ENCODE results near the gene TBL1XR1.

Gene TBL1XR1

DNA sequence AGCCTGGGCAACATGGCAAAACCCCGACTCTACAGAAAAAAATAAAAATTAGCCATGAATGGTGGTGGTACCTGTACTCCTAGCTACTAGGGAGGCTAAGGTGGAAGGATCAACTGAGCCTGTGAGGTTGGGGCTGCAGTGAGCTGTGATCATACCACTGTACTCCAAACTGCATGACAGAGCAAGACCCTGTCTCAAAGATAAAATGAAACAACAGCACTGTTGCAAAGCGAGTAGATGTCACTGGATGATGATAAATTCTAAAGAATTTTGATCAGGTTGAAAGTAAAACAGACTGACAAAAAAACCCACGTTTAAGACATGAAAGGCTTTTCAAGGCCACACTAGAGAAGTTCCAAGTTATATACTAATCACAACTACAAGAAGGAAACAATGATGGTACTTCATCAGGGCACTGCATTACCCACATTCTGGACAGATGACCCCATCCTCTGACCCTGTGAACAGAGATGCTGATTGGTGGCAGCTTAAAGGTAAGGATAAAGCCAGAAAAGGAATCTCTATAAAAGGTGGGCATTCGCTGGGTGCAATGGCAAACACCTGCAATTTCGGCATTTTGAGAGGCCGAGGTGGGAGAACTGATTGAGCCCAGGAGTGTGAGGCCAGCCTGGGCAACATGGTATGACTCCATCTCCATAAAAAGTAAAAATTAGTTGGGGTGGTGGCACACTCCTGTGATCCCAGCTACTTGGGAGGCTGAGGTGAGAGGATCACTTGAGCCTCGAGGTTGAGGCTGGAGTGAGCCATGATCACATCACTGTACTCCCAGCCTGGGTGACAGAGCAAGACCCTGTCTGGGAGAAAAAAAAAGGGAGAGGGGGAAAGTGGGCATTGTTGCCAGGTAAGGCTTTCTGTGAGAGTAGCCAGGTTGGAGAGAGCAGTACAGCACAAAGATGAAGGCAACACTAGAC lies 59.2 kb downstream of the TBL1XR1 start:
- no peak for DNase-seq

DNA sequence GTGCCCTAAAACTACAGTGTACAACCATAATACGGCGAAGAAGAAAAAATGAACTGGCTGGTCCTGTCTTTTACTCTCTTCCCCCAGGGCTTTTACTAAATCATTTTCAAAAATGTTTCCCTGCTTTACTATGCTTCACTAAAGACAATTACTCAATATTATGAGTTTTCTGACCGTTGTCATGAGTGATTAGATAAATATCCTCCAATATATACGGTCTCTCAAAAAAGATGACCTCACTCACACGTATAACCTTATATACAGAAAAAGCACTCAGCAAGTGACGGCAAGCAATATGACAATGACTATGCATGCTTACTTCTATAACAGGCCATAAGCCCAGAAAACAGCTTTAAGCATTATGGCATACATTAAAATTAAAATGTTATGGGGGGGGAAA lies 60.5 kb downstream of the TBL1XR1 start:
- DNase-seq, result no peak

DNA sequence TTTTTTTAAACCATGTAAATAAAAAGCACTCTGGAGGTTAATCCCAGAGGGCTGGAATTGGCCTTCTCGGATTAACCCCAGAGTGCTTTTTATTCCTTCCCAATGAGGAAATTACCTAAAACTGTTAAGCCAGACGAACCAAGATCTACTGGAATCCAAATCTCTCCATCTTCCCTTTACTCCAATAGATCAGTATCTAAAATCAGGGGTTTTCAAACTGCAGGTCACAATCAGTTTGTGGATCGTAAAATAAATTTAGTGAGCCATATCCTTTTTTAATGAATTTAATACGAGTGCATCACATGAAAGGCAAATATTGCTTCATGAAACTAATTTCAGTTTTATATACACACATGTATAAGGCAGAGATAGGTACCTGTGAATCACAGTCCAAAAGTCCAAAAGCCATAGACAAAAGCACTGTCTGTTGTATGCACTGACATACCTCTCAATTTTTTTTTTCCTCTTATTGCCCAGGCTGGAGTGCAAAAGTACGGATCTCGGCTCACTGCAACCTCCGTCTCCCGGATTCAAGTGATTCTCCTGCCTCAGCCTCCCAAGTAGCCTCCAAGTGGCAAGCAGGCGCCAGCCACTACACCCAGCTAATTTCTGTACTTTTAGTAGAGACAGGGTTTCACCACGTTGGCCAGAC lies 61.3 kb downstream of the TBL1XR1 start:
- DNase-seq, result no peak

DNA sequence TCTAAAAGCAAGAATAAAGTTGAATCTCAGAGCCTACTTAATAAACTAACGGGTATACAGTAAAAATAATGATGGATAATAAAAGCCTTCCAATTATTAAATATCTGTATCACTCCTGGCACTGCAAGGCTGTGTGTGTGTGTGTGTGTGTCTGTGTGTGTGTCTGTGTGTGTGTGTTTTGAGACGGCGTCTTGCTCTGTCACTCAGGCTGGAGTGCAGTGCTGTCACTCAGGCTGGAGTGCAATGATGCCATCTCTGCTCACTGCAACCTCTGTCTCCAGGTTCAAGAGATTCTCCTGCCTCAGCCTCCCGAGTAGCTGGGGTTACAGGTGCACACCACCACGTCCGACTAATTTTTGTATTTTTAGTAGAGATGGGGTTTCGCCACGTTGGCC lies 62.5 kb downstream of the TBL1XR1 start:
- DNase-seq, result no peak

DNA sequence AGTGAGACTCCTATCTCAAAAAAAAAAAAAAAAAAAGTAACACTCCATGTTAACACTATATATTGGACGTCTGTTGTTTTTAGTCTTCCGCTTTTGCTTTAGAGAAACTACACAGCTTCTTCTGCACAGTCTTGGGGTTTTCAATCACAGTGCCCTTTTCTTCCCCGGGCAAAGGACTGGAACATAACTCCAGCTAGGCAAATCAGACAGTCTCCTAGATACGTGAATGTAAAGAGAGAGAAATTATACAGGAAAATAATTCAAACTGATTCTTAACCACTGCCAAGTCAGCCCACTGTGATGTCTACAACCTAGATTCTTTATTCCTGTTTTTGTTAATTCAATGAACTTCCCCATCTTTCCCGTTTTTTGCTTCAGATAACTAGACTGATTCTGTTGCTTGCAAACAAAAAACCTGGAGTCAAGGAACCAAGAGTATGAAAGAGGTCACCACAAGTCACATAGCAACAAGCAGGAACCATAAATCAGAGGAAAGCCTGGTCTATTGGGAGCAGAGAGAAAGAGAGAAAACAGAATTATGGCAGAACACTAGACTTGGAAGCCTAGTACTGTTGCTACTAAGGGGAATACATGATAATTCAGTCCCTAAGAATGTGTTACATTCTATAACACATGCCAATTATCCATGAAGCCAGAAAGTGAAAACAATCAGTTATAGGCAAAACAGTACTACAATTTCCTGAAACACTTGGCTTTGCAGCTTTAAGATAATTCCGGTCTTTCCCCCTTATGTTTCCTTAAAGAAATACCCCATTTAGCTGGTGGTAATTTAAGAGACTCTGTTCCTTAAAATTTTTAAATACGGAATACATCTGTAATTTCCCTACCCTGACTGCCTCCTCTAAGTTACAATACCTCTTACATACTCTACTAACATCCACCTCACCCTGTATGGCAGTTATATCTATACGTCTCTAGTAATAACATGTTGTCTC lies 63.1 kb downstream of the TBL1XR1 start:
- no peak for DNase-seq

DNA sequence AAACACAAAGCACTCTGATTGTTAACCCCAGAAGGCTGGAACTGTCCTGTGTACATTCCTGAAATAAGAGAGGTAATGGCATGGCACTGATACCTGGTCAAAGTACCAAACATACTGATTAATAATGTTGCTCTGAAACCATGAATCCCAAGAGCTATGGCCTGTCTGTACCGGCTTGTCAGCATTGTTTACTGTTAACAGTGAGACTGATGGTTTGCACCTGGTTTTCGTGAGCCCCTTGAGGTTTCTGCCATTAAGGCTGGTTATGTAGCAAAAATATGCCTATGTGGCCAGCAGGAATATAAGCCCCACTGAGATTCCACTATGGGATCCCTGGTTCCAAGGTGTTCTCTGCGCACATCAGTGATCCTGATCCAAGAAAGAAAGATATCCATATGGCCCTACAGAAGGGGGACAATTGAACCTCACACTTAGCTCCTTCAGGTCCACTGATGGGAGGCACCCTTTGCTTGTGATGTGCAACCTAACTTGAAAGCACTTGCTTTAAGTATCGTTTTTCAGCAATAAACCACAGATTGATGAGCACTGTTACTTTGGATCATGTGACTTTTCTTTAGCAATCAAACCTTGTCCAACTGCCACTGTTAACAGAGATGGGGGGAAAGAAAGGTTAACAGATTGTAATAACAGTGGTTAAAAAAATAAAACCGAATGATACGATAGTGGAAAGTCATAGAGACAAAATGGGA lies 65.2 kb downstream of the TBL1XR1 start:
- DNase-seq, result no peak

DNA sequence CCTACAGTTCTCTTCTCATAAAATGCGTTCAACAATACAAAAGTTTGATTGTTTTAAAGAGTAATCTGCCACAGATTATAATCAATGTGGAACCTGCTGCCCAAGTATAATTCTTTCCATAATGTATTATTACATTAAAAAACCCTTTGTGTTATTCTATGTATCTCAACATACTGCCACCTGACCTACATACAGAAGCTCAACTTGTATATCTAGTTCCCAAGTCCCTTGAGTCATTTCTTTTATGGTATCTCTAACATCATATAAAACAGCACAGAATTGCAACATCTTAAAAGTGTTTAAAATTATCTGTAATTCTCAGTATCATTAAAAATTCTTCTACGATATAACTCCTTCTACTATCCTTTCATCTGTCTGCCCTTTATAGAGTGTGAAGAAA lies 70.3 kb downstream of the TBL1XR1 start:
- DNase-seq, result no peak

DNA sequence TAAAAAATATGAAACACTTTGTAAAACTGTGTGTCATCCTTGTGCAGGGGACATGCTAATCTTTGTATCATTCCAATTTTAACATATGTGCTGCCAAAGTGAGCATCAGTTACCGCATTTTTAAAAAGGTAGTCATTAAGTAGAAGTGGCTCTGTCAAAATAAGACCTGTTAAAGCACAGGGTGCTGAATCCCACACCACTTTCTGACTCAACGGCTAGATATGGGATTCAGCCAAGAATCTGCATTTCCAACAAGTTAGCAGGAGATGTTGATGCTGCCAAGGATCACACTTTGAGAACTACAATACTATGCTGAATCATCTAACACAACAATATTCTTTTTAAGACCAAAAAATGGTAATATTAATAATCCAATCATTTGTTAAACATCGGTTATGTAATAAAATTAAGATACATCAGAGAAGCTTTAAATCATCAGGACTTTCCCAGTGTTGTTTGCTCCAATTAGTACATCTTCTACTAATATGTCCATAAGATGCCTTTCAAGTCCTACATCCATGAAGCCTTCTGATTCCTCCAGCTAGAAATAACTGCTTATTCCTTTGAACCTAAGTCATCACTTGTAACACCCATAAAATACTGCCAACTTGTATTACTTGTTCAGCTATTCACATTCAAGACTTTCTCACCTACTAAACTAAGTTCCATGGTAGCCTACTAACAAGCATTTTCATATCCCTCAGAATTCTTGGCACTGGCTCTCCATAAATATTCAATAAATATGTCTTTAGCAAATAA lies 71.1 kb downstream of the TBL1XR1 start:
- DNase-seq, result no peak

DNA sequence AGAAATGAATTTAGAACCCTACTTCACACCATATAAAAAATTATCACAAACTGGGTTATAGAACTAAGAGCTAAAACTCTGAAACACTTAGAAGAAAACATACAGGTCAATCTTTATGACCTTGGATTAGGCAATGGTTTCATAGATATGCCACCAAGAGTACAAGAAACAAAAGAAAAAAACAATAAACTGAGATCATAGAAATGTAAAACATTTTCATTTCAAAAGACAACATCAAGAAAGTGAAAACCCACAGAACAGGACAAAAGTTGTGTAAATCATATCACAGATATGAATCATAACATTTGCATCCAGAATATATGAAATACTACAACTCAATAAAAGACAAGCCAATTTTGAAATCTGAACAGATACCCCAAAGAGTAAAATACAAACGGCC lies 72.4 kb downstream of the TBL1XR1 start:
- no peak for DNase-seq

DNA sequence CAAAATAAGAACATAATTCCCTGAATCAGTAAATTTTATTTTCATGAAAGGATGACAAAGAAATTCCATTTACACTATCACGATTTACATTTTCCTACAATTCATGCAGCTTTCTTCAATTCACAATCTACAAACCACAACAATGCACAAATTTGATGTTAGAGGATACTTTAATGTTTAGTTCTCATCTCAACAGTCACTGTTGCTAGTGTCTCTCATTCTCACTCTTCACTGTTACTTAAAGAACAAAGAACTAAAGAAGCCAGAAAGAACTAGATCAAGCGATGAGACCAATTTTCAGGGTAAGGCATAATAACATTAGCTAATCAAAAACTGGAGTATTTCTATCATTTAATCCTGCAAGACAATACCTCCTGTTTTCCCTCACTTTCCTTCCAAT lies 73.5 kb downstream of the TBL1XR1 start:
- DNase-seq, result no peak

DNA sequence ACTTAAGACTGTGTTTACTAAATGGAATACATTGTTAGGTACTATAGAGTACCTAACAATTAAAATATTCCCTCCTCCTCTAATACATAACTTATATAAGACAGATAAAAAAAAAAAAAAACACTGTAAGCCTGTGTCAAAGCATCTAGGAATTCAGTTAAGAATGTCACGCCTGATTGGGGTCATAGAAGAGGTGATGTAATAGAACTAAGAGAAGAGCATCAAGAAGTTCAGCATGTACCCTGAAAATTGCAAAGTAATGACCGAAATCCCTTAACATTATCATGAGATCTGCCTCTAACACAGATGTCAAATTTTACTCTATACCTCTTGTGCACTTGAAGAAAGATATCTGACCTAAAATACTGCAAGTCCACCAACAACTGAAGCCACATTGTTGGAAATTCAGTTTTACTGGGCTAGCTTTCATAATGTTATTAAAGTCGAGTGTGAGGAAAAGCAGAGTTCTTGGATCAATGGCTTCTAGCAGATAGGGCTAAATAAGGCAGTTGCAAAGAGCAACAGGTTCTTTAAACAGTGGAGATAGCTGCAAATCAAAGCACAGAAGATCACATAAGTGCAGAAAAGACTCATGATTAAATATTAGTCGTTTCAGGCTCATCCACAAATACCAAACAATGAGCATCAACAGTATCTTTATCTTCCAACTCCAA lies 75.0 kb downstream of the TBL1XR1 start:
- DNase-seq, result no peak

DNA sequence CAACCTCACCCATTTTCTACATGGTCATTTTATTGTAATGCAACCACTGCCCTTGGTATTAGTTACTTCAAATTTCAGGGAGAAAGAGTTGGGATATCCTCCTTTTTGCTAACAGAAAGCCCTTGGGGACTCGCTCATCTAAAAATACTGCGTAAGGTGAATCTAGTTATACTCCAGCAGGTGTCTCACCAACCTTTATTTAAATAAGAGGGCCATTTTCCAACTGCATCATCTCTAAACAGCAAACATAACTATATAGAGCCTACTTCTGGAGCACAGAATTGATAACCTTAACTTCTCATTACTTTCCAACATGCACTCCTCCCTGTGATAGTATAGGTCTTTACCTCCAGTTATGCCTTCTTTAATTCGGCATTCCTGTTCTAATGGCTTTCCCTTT lies 77.5 kb downstream of the TBL1XR1 start:
- no peak for DNase-seq

DNA sequence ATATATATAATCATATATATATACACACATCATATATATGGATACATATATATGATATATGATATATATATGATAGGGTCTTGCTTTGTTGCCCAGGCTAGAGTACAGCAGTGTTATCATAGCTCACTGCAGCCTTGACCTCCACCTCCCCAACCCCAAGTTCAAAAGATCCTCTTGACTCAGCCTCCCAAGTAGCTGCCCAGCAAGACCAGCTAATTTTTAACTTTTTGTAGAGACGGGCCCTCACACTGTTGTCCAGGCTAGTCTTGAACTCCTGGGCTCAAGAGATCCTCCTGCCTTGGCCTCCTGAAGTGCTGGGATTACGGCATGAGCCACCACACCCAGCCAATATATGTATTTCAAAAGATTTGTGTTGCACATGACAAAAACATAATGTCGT lies 83.0 kb downstream of the TBL1XR1 start:
- DNase-seq, result no peak

DNA sequence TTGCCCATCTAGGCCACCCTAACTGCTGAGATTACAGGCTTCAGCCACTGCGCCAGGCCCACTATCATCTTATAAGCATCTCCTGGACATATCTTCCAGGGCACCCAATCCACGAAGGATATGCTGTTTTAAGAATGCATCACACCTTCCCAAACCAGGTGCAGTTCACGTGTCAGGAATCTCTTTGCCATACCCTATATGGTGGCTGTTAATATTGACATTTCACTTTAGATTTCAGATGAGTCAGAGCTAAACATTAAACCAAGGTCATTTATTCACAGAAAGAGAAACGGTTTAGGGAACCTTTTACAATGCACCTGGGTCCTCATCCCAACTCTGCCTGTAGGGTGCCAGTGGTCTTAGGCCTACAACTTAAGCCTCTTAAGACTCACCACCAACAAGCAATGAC lies 85.7 kb downstream of the TBL1XR1 start:
- no peak for DNase-seq

DNA sequence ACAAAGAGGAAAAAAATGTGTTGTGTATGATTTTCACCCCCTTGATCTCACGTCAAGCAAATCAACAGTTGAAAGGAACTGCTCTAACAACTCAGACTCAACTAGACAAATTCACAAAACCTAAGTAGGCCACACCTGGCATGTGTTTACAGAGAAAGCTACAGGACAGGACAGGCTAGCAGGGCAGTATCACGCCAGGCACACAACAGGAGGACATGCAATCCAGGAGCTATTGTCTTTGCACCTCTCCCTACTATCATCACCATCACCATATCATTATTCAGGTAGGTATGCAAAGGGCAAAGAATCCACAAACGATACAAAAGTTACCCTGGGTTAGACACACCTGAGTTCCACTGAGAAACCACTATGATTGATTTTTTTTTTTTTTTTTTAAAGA lies 86.4 kb downstream of the TBL1XR1 start:
- DNase-seq, result no peak

DNA sequence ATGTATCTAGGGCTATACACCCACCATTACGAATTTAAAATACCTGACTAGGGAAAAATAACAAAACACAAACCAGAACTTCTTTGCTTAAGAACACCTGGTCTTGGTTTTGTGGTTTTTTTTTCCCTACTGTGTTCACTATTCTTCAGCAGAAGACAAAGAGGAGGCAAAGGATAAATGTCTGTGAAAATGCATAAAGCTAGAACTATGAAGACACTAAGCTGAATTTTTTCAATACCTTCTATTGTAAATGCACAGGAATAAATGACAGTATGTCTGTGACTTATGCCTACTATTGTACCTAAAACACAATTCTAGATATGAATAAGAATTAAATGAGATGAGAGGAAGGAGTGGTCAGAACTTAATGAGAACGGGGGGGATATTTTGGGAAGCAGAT lies 86.9 kb downstream of the TBL1XR1 start:
- DNase-seq, result no peak

DNA sequence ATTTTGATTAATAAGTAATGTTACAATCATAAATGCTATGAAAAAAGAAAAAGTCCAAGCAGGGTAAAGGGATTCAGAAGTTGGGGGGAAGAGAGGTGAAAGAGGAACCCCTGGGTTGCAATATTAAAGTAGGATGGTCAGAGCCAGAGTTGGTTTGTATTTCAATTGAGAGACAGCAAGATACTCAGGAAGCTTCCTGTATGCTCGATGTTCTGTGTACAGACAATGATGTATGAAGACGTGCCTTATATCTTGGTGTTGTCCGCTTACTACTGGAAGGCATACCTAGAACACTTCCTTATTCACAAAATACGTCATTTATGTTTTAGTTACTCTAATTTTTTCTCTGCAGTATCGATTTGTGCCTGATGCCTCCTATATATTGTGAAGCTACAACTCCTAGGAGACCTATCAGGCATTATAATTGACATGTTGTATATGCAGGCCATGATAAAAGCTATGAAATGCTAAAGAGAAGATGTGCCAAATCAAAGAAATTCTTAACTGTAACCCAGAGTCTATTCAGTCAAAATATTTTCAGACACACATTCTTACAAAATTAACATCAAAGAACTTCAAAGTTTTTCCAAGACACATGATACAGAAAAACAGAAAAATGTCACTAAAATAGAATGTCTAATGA lies 87.5 kb downstream of the TBL1XR1 start:
- DNase-seq, result no peak

DNA sequence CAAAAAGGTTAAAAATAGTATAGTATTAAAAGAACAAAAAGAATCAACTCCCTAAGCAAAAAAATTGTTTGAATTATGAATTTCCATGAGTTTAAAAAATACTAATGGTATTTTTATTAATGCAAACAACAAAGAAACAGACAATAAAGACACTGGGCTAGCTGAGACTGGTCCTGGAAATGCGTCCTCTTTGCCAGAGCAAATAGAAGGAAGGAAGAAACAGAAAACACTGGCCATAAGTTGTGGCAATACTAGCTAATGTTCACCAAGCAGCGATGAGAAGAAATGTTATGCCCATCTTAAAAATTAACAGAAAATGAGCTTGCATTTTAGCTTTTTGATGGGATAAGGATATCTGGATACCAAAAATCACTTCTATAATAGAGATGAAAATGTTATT lies 88.6 kb downstream of the TBL1XR1 start:
- no peak for DNase-seq

DNA sequence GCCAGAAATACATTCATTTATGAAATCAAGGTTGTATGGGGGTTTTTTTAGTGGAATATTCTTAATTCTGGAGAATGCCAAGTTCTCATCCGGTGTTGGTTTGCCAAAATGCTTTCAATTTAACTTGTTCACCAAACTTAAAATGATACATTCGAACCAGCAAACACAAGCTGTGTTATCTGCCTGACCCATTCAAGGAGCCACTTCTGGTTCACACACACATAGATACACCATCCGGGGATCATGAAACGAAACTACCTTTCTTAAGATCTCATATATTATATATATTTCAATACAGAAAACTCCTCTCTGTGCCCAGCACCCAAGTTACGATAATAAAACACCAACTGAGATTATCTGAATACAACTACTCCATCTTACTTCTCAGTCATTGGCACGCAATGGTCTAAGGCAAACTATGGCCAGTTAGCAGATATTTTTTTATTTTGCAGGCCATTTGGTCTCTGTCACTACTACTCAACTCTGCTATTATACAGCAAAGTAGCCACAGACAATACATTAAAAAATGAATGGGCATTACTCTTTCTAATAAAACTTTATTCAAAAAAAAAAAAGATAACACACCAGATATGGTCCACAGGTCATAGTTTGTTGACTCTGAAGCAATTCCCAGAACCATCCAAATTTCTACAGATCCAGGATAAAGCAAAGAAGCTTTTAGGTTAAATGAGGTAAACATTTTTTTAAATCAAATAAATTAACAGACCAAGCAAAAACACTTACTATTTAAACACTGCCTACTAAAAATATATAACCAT lies 89.6 kb downstream of the TBL1XR1 start:
- DNase-seq, result no peak

DNA sequence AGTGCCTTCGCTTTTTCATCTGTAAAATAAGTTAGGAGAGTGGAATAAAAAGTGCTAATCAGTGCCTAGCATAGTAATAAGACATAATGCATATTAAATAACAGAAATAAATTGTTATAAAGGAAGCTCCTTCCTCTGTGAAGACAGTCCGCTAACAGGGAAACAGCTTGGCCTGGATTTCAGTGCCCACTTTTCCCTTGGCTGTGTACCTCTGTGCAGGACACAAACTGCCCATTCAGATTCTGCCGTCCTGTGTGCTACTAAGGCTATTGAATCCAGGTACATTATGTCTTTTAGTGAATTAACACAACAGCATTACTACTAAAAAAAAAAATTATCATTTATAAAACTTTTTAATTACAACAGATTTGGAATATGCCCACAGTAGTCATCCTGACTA lies 90.7 kb downstream of the TBL1XR1 start:
- DNase-seq, result no peak
